HL-60 (cell line): ENCODE measurements around the gene SPTBN1.

ENCODE experiments used
- DNase-seq, 2 experiments: peaks; one replicate each; pipeline ENCODE4 v3.0.0-alpha.2; 2010 to 2020; ENCODE audit warnings: low read depth in 1 of 2, low spot score in 1 of 2
- H3K27ac ChIP-seq: fragments of 250-450 bp; sonication (Bioruptor Pico); replicated peaks from 2 replicates; pipeline ENCODE4 v1.5.1; 2020; ENCODE audit warnings: mild to moderate bottlenecking, moderate library complexity
- H3K27me3 ChIP-seq: fragments of 250-450 bp; sonication (Bioruptor Pico); 2 replicates; pipeline ENCODE4 v1.5.1; 2021; ENCODE audit warnings: mild to moderate bottlenecking, moderate library complexity; ENCODE audit not compliant: insufficient read depth, poor library complexity, severe bottlenecking
- H3K4me3 ChIP-seq: replicated peaks from 2 replicates; pipeline ENCODE4 v1.5.1; 2011; ENCODE audit warnings: mild to moderate bottlenecking, control low read depth, low read length; ENCODE audit not compliant: insufficient read depth
- CTCF ChIP-seq: IDR thresholded peaks from one replicate; pipeline ENCODE4 v1.5.1; 2011; ENCODE audit warnings: low read length, control low read depth, inconsistent platforms; ENCODE audit not compliant: insufficient read depth
- GABPA ChIP-seq: IDR thresholded peaks from 2 replicates; pipeline ENCODE4 v1.6.1; 2012; ENCODE audit warnings: low read depth
- POLR2AphosphoS5 ChIP-seq: IDR thresholded peaks from 2 replicates; pipeline ENCODE4 v1.6.1; 2012; ENCODE audit warnings: low read depth
- REST ChIP-seq: IDR thresholded peaks from 2 replicates; pipeline ENCODE4 v1.6.1; 2012; ENCODE audit warnings: low read depth; ENCODE audit not compliant: insufficient replicate concordance
- SPI1 ChIP-seq: IDR thresholded peaks from 2 replicates; pipeline ENCODE4 v1.6.1; 2012; ENCODE audit warnings: low read depth, mild to moderate bottlenecking, borderline replicate concordance

Gene SPTBN1

GRCh38 chr2:54582987-54583386 is 126.9 kb downstream of the SPTBN1 start:
- no peaks in the 10 kb centered on the region for H3K27me3 ChIP-seq

GRCh38 chr2:54584598-54584997 is 128.5 kb downstream of the SPTBN1 start:
- H3K4me3 ChIP-seq: no peak overlapping the region
- no peak for DNase-seq
- no peaks in the 10 kb centered on the region for H3K27me3 ChIP-seq
- no peak overlapping the region for H3K27ac ChIP-seq
- TF ChIP-seq POLR2AphosphoS5 (no peak), GABPA (no peak), CTCF (no peak), SPI1 (no peak), REST (no peak)

More at GRCh38 chr2:54582987-54583386, 126.9 kb downstream of the SPTBN1 start:
- Histone ChIP-seq H3K4me3 (no peak overlapping the region), H3K27ac (no peak overlapping the region)
- DNase-seq: no peak
- no peak for TF ChIP-seq SPI1
- no peak for TF ChIP-seq GABPA
- TF ChIP-seq POLR2AphosphoS5: no peak
- TF ChIP-seq CTCF: no peak
- no peak for TF ChIP-seq REST

- H3K27ac ChIP-seq: no peak overlapping the region
- TF ChIP-seq CTCF (no peak), POLR2AphosphoS5 (no peak), GABPA (no peak)
- DNase-seq: no peak
- no peaks in the 10 kb centered on the region for H3K27me3 ChIP-seq
- no peak overlapping the region for H3K4me3 ChIP-seq
Measured at GRCh38 chr2:54585136-54585733, 129.1 kb downstream of the SPTBN1 start.

GRCh38 chr2:54586062-54586461 is 129.9 kb downstream of the SPTBN1 start:
- Histone ChIP-seq H3K27ac (no peak overlapping the region), H3K4me3 (no peak overlapping the region), H3K27me3 (no peaks in the 10 kb centered on the region)
- no peak for DNase-seq
- no peak for TF ChIP-seq REST
- no peak for TF ChIP-seq GABPA
- no peak for TF ChIP-seq POLR2AphosphoS5
- no peak for TF ChIP-seq CTCF
- no peak for TF ChIP-seq SPI1
